Small intestine (tissue), 7 donors: Measurements from ENCODE around the gene NGEF. TPM values are rescaled to one million over a fixed set of nuclear protein-coding genes. Genes with fewer than 3 reads are reported as not detected.

Experiments used
- DNase-seq, 2 donors: peaks; one replicate each; pipeline versions ENCODE4 v3.0.0 to v3.0.0-alpha.2; 2013
- FAIRE-seq: peaks from 2 replicates; lab custom pipeline; 2012; peaks lifted over from hg19 to GRCh38; lab: Jason Lieb, UNC
- H3K27ac ChIP-seq, 3 donors: one replicate each; pipeline ENCODE4 v1.5.1; 2013; ENCODE audit warnings: low read length in 2 of 3, mild to moderate bottlenecking in 2 of 3, control low read depth in 1 of 3, inconsistent platforms in 1 of 3, low read depth in 1 of 3, moderate library complexity in 1 of 3
- H3K27me3 ChIP-seq, 3 donors: one replicate each; pipeline ENCODE4 v1.6.1; 2013; ENCODE audit warnings: low read length in 3 of 3, inconsistent platforms in 1 of 3; ENCODE audit not compliant: control insufficient read depth in 3 of 3, insufficient read depth in 3 of 3
- H3K36me3 ChIP-seq, 3 donors: one replicate each; pipeline ENCODE4 v1.6.1; 2013; ENCODE audit warnings: low read length in 3 of 3, inconsistent platforms in 1 of 3, low read depth in 1 of 3, mild to moderate bottlenecking in 1 of 3, moderate library complexity in 1 of 3; ENCODE audit not compliant: control insufficient read depth in 3 of 3, insufficient read depth in 2 of 3
- H3K4me1 ChIP-seq, 3 donors: one replicate each; pipeline ENCODE4 v1.6.1; 2013; ENCODE audit warnings: low read length in 2 of 3, inconsistent platforms in 1 of 3, low read depth in 1 of 3, mild to moderate bottlenecking in 1 of 3, moderate library complexity in 1 of 3; ENCODE audit not compliant: control insufficient read depth in 3 of 3, insufficient read depth in 2 of 3
- H3K4me3 ChIP-seq, 3 donors: one replicate each; pipeline ENCODE4 v1.5.1; 2013; ENCODE audit warnings: low read length in 3 of 3, control low read depth in 1 of 3, inconsistent platforms in 1 of 3, low read depth in 1 of 3, mild to moderate bottlenecking in 1 of 3, moderate library complexity in 1 of 3
- H3K9me3 ChIP-seq, 2 donors: one replicate each; pipeline ENCODE4 v1.6.1; 2013; ENCODE audit warnings: low read depth in 1 of 2, low read length in 1 of 2; ENCODE audit not compliant: control insufficient read depth in 2 of 2, insufficient read depth in 1 of 2
- WGBS, 3 donors: extraction: QIAGEN DNeasy Blood & Tissue Kit; methylation state at CpG; one replicate each; pipeline ENCODE4 v1.1.7; 2013; 5-methylcytosine and 5-hydroxymethylcytosine counted together
- polyA plus RNA-seq, 4 donors: library from polyadenylated mRNA; stranded (reverse) in 3 of 4; unstranded in 1 of 4; fragments of 200-250 nt in 3 of 4; fragments of 120-200 nt in 1 of 4; gene quantifications; one replicate each; pipeline versions ENCODE4 v1.2.1 to v1.2.3, GENCODE V29; 2013
- donor health status: healthy with polysubstance abuse.
- donor health status: control.
- donor health status: control.
- donor health status: Bipolar disorder and iron deficiency.
- donor health status: healthy.

Gene NGEF
- polyA plus RNA-seq, 4 donors, result 10.2 to 73.4 (median 31.4) TPM

DNA sequence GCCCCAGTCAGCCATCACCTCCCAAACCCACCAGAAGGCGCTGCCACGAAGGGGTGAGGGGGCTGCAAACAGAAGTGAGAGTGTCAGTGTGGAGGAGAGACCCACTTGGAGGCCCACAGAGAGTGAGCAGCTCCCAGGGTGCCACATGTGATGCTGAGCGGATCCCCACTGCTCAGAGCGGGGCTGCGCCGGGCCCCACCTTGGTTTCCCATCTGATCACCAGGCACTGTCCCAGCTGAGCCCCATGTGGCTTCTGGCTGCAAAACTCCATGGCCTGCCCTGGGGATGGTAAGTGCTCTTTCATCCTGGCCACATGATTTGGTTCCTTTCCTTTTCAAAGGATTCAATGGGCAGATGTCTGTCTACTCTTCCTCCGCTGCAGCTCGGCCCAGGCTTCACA lies 119.2 kb downstream of the NGEF start:
- no peak for FAIRE-seq
- no peaks in the 10 kb centered on the region for H3K27me3 ChIP-seq
- H3K27ac ChIP-seq, result no peak overlapping the region
- no peak for DNase-seq
- H3K4me3 ChIP-seq, result no peak overlapping the region
- 92 to 97% (median 96%) methylated on average over 8 of the region's 8 CpGs for WGBS, 3 donors
- H3K9me3 ChIP-seq, result no peaks in the 10 kb centered on the region
- H3K4me1 ChIP-seq, result no peaks in the 10 kb centered on the region
- peaks cover 0 to 30% (median 6%) of the 10 kb centered on the region in 3 donors for H3K36me3 ChIP-seq

GRCh38 chr2:232892843-232893242 lies 120.2 kb downstream of the NGEF start:
- no peak for FAIRE-seq
- H3K9me3 ChIP-seq, result no peaks in the 10 kb centered on the region
- DNase-seq, result no peak
- WGBS, 3 donors, result 89 to 91% (median 89%) methylated on average over 20 of the region's 20 CpGs
- H3K27me3 ChIP-seq, result no peaks in the 10 kb centered on the region
- H3K4me1 ChIP-seq, result no peaks in the 10 kb centered on the region
- peaks cover 0 to 25% (median 10%) of the 10 kb centered on the region in 3 donors for H3K36me3 ChIP-seq
- no peak overlapping the region for H3K27ac ChIP-seq
- no peak overlapping the region for H3K4me3 ChIP-seq

GRCh38 chr2:232892221-232892620 lies 120.8 kb downstream of the NGEF start:
- H3K9me3 ChIP-seq, result no peaks in the 10 kb centered on the region
- H3K27ac ChIP-seq, result no peak overlapping the region
- H3K4me3 ChIP-seq, result no peak overlapping the region
- no peak for DNase-seq
- H3K36me3 ChIP-seq, result peaks cover 0 to 29% (median 14%) of the 10 kb centered on the region in 3 donors
- FAIRE-seq, result no peak
- WGBS, 3 donors, result 92 to 98% (median 92%) methylated on average over 13 of the region's 13 CpGs
- no peaks in the 10 kb centered on the region for H3K4me1 ChIP-seq
- H3K27me3 ChIP-seq, result no peaks in the 10 kb centered on the region

- 73 to 86% (median 83%) methylated on average over 10 to 11 of the region's 11 CpGs for WGBS, 3 donors
These were observed 121.4 kb downstream of the NGEF start for GRCh38 chr2:232891621-232892071.

GRCh38 chr2:232890896-232891601 lies 122.0 kb downstream of the NGEF start:
- 51 to 86% (median 71%) methylated on average over 23 of the region's 23 CpGs for WGBS, 3 donors
- no peak for FAIRE-seq
- no peaks in the 10 kb centered on the region for H3K4me1 ChIP-seq

More at GRCh38 chr2:232891621-232892071, 121.4 kb downstream of the NGEF start:
- Histone ChIP-seq H3K27ac (no peak overlapping the region), H3K27me3 (no peaks in the 10 kb centered on the region), H3K4me1 (no peaks in the 10 kb centered on the region), H3K4me3 (no peak overlapping the region), H3K9me3 (no peaks in the 10 kb centered on the region), H3K36me3 (peaks cover 0 to 35% (median 15%) of the 10 kb centered on the region in 3 donors)
- FAIRE-seq (no peak), DNase-seq (no peak)

DNA sequence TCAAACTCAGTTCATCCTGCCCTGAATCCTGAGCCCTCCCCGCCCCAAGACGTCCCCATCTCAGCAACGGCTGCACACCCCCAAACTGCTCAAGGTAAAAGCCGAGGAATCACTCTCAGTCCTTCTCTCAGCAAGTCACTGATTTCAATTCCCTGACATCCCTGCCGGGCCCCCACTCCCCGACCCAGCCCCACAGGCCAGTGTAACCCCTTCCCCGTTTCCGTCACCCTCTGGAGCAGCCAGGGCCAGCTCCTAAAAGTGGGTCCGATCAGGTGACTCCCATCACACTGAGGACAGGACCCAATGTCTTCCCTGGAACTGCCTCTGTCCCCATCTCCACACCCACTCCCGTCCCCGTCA lies 122.5 kb downstream of the NGEF start:
- FAIRE-seq (no peak), DNase-seq (no peak)
- no peaks in the 10 kb centered on the region for H3K27me3 ChIP-seq
- H3K9me3 ChIP-seq, result no peaks in the 10 kb centered on the region
- peaks cover 0 to 42% (median 21%) of the 10 kb centered on the region in 3 donors for H3K36me3 ChIP-seq
- H3K4me3 ChIP-seq, result no peak overlapping the region
- H3K4me1 ChIP-seq, result no peaks in the 10 kb centered on the region
- H3K27ac ChIP-seq, result no peak overlapping the region
- 83 to 89% (median 85%) methylated on average over 11 of the region's 11 CpGs for WGBS, 3 donors

More at GRCh38 chr2:232890896-232891601, 122.0 kb downstream of the NGEF start:
- H3K4me3 ChIP-seq, result no peak overlapping the region
- no peak overlapping the region for H3K27ac ChIP-seq
- peak in 1 of 2 donors; percentile 47 for DNase-seq
- H3K27me3 ChIP-seq, result no peaks in the 10 kb centered on the region
- H3K36me3 ChIP-seq, result peaks cover 0 to 38% (median 18%) of the 10 kb centered on the region in 3 donors
- H3K9me3 ChIP-seq, result no peaks in the 10 kb centered on the region

- 79 to 86% (median 86%) methylated on average over 5 of the region's 5 CpGs for WGBS, 3 donors
- DNase-seq, result no peak
- Histone ChIP-seq H3K27ac (no peak overlapping the region), H3K27me3 (no peaks in the 10 kb centered on the region), H3K9me3 (no peaks in the 10 kb centered on the region), H3K4me1 (no peaks in the 10 kb centered on the region), H3K4me3 (no peak overlapping the region), H3K36me3 (peaks cover 0 to 48% (median 22%) of the 10 kb centered on the region in 3 donors)
- no peak for FAIRE-seq
These were observed 123.1 kb downstream of the NGEF start for GRCh38 chr2:232889876-232890401.

DNA sequence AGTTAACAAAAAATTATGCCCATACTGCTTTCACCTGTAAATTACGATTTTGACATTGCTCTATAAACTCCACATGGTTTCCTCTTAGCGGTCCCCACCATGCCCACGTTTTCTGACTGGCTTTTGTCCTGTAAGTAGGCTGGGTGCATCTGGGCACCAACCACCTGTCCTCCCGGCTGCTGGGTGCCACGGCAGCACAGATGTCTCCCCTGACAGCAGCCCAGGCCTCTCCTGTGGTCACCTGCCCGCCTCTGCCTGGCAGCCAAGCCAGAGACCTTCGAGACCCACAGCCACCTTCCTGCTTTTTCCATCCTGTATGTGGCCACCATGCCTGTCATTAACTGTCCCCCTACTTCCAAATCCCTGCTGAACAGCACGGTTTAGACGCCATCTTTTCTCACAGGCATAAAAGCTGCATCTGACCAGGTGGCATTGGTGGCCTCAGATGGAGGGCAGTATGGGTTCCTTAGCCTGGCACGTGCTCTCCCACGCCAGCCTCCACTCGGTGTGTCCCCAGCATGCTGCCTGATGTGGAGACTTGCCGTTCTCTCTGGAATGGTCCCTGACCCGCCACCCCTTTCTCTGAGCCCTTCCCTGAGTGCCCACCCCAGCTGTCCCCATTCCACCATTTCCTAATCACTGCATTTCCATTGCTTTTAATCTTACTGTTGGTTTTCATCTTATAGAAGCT lies 124.1 kb downstream of the NGEF start:
- Histone ChIP-seq H3K36me3 (peaks cover 0 to 58% (median 24%) of the 10 kb centered on the region in 3 donors), H3K9me3 (no peaks in the 10 kb centered on the region), H3K4me1 (no peaks in the 10 kb centered on the region), H3K27me3 (no peaks in the 10 kb centered on the region), H3K4me3 (no peak overlapping the region), H3K27ac (no peak overlapping the region)
- no peak for FAIRE-seq
- no peak for DNase-seq
- WGBS, 3 donors, result 82 to 89% (median 85%) methylated on average over 14 of the region's 14 CpGs
